Measurements from ENCODE around the gene ABCC4.
"Not testable (repeated sequence)": the region's sequence is repeated elsewhere in the genome, so short reads cannot be mapped to it uniquely, and the experiment has no call there.

The ABCC4 gene

DNA sequence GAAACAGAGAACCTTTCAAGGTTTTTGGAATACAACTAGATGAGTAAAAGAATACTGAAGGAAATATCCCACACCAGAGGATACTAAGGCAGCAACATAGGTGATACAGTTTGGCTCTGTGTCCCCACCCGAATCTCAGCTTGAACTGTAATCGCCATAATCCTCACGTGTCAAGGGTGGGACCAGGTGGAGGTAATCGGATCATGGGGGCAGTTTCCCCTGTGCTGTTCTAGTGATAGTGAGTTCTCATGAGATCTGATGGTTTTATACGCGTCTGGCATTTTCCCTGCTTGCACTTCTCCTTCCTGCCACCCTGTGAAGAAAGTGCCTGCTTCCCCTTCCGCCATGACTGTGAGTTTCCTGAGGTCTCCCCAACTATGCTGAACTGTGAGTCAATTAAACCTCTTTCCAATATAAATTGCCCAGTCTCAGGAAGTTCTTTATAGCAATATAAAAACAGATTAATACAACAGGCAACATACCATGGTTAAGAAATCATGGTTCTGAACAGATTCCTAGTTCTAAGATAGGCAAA lies 97.0 kb downstream of the ABCC4 start:
- Histone ChIP-seq H3K4me3 (ENCODE audit: insufficient read depth, low read depth, low read length) (no peak overlapping the region), H3K27ac (ENCODE audit: insufficient read depth, low read depth, low read length, poor library complexity, severe bottlenecking) (no peak overlapping the region), H3K27me3 (ENCODE audit: control insufficient read depth, insufficient read depth, low read length, poor library complexity, severe bottlenecking) (no peaks in the 10 kb centered on the region), H3K4me1 (ENCODE audit: control insufficient read depth, insufficient read depth, low read length) (no peaks in the 10 kb centered on the region), H3K9me3 (ENCODE audit: control insufficient read depth, low read length) (no peaks in the 10 kb centered on the region), H3K36me3 (ENCODE audit: control insufficient read depth, insufficient read depth, low read length) (no peaks in the 10 kb centered on the region)
- WGBS, 2 experiments, result 93 to 95% methylated on average over 7 of the region's 7 CpGs

DNA sequence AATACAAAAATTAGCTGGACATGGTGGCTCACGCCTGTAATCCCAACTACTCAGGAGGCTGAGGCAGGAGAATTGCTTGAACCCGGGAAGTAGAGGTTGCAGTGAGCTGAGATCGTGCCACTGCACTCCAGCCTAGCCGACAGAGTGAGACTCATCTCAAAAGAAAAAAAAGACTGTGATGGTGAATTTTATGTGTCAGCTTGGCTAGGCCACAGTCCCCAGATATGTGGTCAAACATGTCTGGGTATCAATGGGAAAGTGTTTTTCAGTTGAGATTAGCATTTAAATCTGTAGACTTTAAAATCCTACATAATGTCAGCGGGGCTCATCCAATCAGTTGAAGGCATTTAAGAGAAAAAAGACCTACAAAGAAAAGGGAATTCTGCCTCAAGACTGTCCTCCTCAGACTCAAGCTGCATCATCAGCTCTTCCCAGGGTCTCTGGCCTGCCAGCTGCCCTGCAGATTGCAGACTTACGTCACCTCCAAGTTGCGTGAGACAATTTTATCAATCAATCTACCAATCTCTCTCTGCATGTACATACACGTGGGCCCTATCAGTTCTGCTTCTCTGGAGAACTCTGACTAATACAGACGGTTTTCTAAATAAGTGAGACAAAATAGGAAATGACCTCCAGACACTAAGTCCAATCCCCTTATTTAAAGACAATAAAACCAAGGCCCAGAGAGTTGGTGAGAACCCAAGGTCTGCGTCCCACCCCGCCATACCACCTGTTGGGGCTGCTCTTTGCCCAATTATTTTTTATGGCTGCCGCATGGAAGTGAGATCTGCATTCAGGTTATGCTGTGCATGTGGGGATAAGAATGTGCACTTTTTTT lies 99.2 kb downstream of the ABCC4 start:
- 91 to 93% methylated on average over 12 of the region's 12 CpGs for WGBS, 2 experiments
- no peak overlapping the region for H3K27ac ChIP-seq (ENCODE audit: insufficient read depth, low read depth, low read length, poor library complexity, severe bottlenecking)

DNA sequence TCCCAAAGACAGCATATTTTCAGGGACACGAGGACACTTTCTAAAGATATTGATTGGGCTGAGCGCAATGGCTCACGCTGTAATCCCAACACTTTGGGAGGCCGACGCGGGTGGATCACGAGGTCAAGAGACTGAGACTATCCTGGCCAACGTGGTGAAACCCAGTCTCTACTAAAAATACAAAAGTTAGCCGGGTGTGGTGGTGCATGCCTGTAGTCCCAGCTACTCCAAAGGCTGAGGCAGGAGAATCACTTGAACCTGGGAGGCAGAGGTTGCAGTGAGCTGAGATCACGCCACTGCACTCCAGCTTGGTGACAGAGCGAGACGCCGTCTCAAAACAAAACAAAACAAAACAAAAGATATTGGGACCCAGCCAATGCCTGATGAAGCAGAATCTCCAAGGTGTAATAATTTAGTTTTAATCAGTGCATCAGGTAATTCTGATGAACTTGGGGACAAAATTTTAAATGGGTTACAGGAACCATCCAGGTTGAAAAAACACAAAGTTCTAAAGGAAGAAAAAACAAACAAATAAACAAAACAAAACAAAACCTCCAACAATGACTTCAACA lies 100.8 kb downstream of the ABCC4 start:
- not testable (repeated sequence) for H3K9me3 ChIP-seq (ENCODE audit: control insufficient read depth, low read length); H3K4me1 ChIP-seq (ENCODE audit: control insufficient read depth, insufficient read depth, low read length); H3K27ac ChIP-seq (ENCODE audit: insufficient read depth, low read depth, low read length, poor library complexity, severe bottlenecking); H3K4me3 ChIP-seq (ENCODE audit: insufficient read depth, low read depth, low read length); H3K27me3 ChIP-seq (ENCODE audit: control insufficient read depth, insufficient read depth, low read length, poor library complexity, severe bottlenecking); H3K36me3 ChIP-seq (ENCODE audit: control insufficient read depth, insufficient read depth, low read length)
- 91 to 92% methylated on average over 13 of the region's 13 CpGs for WGBS, 2 experiments

More for the DNA sequence above, 99.2 kb downstream of the ABCC4 start:
- Histone ChIP-seq H3K9me3 (ENCODE audit: control insufficient read depth, low read length) (no peaks in the 10 kb centered on the region), H3K36me3 (ENCODE audit: control insufficient read depth, insufficient read depth, low read length) (no peaks in the 10 kb centered on the region), H3K4me3 (ENCODE audit: insufficient read depth, low read depth, low read length) (no peak overlapping the region), H3K27me3 (ENCODE audit: control insufficient read depth, insufficient read depth, low read length, poor library complexity, severe bottlenecking) (no peaks in the 10 kb centered on the region), H3K4me1 (ENCODE audit: control insufficient read depth, insufficient read depth, low read length) (no peaks in the 10 kb centered on the region)

DNA sequence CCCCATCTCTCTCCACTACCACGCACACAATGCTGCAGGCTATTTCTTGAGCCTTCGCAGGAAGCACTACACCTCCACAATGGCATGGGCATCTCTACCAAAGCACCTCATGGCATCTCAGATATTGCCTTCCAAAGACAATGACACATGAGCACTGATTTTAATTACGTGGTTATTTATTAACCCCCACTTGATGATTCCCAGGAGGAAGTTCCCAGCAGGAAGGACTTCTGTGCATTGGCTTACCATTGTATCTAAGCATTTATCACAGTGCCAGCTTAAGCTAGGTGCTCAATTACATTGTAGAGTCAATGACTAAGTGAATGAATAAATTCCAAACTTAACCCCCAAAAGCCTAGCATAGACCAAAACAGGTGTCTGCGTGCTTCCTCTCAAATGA lies 101.4 kb downstream of the ABCC4 start:
- WGBS, 2 experiments, result 93 to 97% methylated on average over 4 of the region's 4 CpGs
- Histone ChIP-seq H3K36me3 (ENCODE audit: control insufficient read depth, insufficient read depth, low read length) (no peaks in the 10 kb centered on the region), H3K27me3 (ENCODE audit: control insufficient read depth, insufficient read depth, low read length, poor library complexity, severe bottlenecking) (no peaks in the 10 kb centered on the region), H3K9me3 (ENCODE audit: control insufficient read depth, low read length) (no peaks in the 10 kb centered on the region), H3K27ac (ENCODE audit: insufficient read depth, low read depth, low read length, poor library complexity, severe bottlenecking) (no peak overlapping the region), H3K4me3 (ENCODE audit: insufficient read depth, low read depth, low read length) (no peak overlapping the region), H3K4me1 (ENCODE audit: control insufficient read depth, insufficient read depth, low read length) (no peaks in the 10 kb centered on the region)

DNA sequence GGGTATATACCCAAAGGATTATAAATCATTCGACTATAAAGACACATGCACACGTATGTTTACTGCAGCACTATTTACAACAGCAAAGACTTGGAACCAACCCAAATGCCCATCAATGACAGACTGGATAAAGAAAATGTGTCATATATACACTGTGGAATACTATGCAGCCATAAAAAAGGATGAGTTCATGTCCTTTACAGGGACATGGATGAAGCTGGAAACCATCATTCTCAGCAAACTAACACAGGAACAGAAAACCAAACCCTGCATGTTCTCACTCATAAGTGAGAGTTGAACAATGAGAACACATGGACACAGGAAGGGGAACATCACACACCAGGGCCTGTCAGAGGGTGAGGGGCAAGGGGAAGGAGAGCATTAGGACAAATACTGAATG lies 102.6 kb downstream of the ABCC4 start:
- not testable (repeated sequence) for H3K4me3 ChIP-seq (ENCODE audit: insufficient read depth, low read depth, low read length); H3K27me3 ChIP-seq (ENCODE audit: control insufficient read depth, insufficient read depth, low read length, poor library complexity, severe bottlenecking); H3K9me3 ChIP-seq (ENCODE audit: control insufficient read depth, low read length); H3K36me3 ChIP-seq (ENCODE audit: control insufficient read depth, insufficient read depth, low read length); H3K27ac ChIP-seq (ENCODE audit: insufficient read depth, low read depth, low read length, poor library complexity, severe bottlenecking); H3K4me1 ChIP-seq (ENCODE audit: control insufficient read depth, insufficient read depth, low read length)
- WGBS, 2 experiments, result 87 to 96% methylated on average over 2 of the region's 2 CpGs

DNA sequence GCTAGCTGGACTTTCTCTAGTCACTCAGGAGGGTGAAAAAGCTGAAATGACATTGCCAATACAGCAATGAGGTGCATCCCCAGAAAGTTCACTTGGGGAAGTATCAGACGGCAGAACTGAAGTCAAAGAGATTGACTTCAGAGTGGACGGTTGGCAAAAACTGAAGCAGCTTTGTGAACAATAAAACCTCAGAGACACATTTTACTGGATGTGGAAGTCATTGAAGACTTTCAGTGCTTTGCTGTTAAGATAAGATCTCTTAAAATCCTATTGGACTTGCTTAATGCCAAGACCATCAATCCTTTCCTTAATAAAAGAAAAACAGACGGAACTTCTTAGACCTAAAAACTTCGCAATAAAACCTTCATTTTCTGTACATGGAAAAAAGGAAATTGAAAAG lies 103.7 kb downstream of the ABCC4 start:
- H3K4me3 ChIP-seq (ENCODE audit: insufficient read depth, low read depth, low read length), result no peak overlapping the region
- H3K27me3 ChIP-seq (ENCODE audit: control insufficient read depth, insufficient read depth, low read length, poor library complexity, severe bottlenecking), result no peaks in the 10 kb centered on the region
- 87 to 91% methylated on average over 2 to 3 of the region's 4 CpGs for WGBS, 2 experiments
- no peaks in the 10 kb centered on the region for H3K36me3 ChIP-seq (ENCODE audit: control insufficient read depth, insufficient read depth, low read length)
- H3K4me1 ChIP-seq (ENCODE audit: control insufficient read depth, insufficient read depth, low read length), result peaks cover under 1% of the 10 kb centered on the region
- no peaks in the 10 kb centered on the region for H3K9me3 ChIP-seq (ENCODE audit: control insufficient read depth, low read length)
- no peak overlapping the region for H3K27ac ChIP-seq (ENCODE audit: insufficient read depth, low read depth, low read length, poor library complexity, severe bottlenecking)

DNA sequence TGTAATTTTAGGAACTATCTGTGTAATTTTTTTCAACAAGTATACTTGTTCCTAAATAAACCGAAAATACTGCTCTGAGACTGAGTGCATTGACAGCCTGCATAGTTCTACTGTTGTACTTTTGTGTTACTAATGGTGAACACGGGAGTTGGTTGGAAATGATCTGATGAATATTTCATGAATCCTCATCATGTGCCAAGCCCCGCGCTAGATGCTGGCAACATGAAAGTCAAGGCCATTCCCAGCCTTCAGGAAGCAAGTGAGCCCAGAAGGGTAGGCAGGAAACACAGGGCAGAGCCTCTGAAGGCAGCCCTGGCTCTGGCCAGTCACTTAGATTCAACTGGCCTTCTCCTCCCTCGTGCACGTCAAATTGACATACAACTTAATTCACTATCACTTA lies 106.1 kb downstream of the ABCC4 start:
- no peak overlapping the region for H3K4me3 ChIP-seq (ENCODE audit: insufficient read depth, low read depth, low read length)
- 94 to 95% methylated on average over 6 of the region's 6 CpGs for WGBS, 2 experiments
- no peaks in the 10 kb centered on the region for H3K36me3 ChIP-seq (ENCODE audit: control insufficient read depth, insufficient read depth, low read length)
- H3K27me3 ChIP-seq (ENCODE audit: control insufficient read depth, insufficient read depth, low read length, poor library complexity, severe bottlenecking), result no peaks in the 10 kb centered on the region
- H3K27ac ChIP-seq (ENCODE audit: insufficient read depth, low read depth, low read length, poor library complexity, severe bottlenecking), result no peak overlapping the region
- H3K4me1 ChIP-seq (ENCODE audit: control insufficient read depth, insufficient read depth, low read length), result peaks cover 9% of the 10 kb centered on the region
- no peaks in the 10 kb centered on the region for H3K9me3 ChIP-seq (ENCODE audit: control insufficient read depth, low read length)

DNA sequence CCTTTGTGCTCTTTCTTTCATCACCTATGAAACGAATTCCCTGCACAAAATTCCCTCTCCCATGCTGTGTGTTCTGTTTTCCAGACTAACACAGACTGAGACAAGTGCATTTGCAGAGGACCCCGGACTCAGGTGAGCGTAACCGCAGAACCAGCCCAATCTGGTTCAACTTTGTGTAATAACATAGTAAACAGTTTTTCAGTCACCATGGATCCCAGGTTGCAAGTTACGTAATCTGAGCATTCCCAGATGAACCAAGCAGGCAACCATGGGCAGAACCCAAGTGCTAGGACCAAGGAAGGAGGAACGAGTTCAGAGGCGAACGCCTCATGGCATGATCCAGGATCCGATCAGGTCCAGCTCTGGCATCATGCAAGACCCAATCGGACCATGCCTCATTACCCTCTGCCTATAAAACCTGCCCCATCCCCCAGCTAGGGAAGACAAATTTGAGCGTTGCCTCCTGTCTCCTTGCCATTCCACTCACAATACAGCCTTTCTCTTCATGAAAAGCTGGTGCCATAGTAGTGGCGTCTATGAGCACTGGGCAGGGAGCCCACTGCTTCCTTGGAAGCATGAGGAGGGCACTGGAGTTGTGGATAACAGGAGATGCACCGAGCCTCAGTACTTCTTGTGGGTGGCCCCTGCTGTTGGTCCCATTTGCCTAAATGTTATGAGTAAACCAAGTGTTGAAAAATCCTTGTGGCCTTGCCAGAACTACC lies 107.6 kb downstream of the ABCC4 start:
- H3K4me3 ChIP-seq (ENCODE audit: insufficient read depth, low read depth, low read length), result no peak overlapping the region
- peaks cover 9% of the 10 kb centered on the region for H3K4me1 ChIP-seq (ENCODE audit: control insufficient read depth, insufficient read depth, low read length)
- H3K27ac ChIP-seq (ENCODE audit: insufficient read depth, low read depth, low read length, poor library complexity, severe bottlenecking), result no peak overlapping the region
- no peaks in the 10 kb centered on the region for H3K36me3 ChIP-seq (ENCODE audit: control insufficient read depth, insufficient read depth, low read length)
- no peaks in the 10 kb centered on the region for H3K27me3 ChIP-seq (ENCODE audit: control insufficient read depth, insufficient read depth, low read length, poor library complexity, severe bottlenecking)
- 90 to 92% methylated on average over 13 of the region's 13 CpGs for WGBS, 2 experiments
- H3K9me3 ChIP-seq (ENCODE audit: control insufficient read depth, low read length), result no peaks in the 10 kb centered on the region

DNA sequence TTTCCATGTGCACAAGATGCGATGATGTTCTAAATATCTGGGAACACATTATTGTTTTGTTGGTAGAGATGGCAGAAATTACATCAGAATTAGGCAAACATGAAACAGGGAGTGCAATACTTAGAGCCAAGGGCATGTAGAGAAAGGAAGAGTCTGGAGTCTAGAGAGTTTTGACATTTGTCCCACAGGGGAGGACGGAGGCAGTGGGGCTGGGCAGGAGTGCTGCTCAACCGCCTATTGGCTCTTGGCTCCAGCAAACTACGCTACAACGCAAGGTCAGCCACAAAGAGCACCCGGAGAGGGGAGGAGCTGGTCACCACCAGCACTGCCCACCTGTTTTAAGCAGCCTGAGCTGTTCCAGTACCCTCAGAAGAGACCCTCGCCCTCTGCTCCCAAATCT lies 108.3 kb downstream of the ABCC4 start:
- Histone ChIP-seq H3K36me3 (ENCODE audit: control insufficient read depth, insufficient read depth, low read length) (no peaks in the 10 kb centered on the region), H3K27ac (ENCODE audit: insufficient read depth, low read depth, low read length, poor library complexity, severe bottlenecking) (no peak overlapping the region), H3K4me1 (ENCODE audit: control insufficient read depth, insufficient read depth, low read length) (peaks cover 9% of the 10 kb centered on the region), H3K27me3 (ENCODE audit: control insufficient read depth, insufficient read depth, low read length, poor library complexity, severe bottlenecking) (no peaks in the 10 kb centered on the region), H3K4me3 (ENCODE audit: insufficient read depth, low read depth, low read length) (no peak overlapping the region), H3K9me3 (ENCODE audit: control insufficient read depth, low read length) (no peaks in the 10 kb centered on the region)
- 81 to 82% methylated on average over 7 of the region's 7 CpGs for WGBS, 2 experiments

DNA sequence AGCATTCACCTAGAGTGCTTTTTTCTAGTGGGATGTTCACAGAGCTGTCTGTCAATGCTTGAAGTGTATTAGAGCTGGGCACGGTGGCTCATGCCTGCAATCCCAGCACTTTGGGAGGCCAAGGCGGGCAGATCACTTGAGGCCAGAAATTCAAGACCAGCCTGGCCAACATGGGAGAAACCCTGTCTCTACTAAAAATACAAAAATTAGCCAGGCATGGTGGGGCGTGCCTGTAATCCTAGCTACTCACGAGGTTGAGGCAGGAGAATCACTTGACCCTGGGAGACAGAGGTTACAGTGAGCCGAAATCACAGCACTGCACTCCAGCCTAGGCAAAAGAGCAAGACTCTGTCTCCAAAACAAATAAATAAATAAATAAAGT lies 108.7 kb downstream of the ABCC4 start:
- not testable (repeated sequence) for H3K27me3 ChIP-seq (ENCODE audit: control insufficient read depth, insufficient read depth, low read length, poor library complexity, severe bottlenecking); H3K4me1 ChIP-seq (ENCODE audit: control insufficient read depth, insufficient read depth, low read length); H3K9me3 ChIP-seq (ENCODE audit: control insufficient read depth, low read length); H3K36me3 ChIP-seq (ENCODE audit: control insufficient read depth, insufficient read depth, low read length); H3K4me3 ChIP-seq (ENCODE audit: insufficient read depth, low read depth, low read length); H3K27ac ChIP-seq (ENCODE audit: insufficient read depth, low read depth, low read length, poor library complexity, severe bottlenecking)
- 89 to 91% methylated on average over 5 of the region's 5 CpGs for WGBS, 2 experiments

Measured in ectodermal cell (in vitro differentiated cells).